ENCODE measurements around the gene ZNF516. TPM values are rescaled to one million over a fixed set of nuclear protein-coding genes. Genes with fewer than 3 reads are reported as not detected.

Gene ZNF516
- total RNA-seq, 4 donors from 2014 or later, result 34.4 to 57.3 (median 39.5) TPM

- 82 to 86% methylated on average over 16 of the region's 16 CpGs for WGBS, 2 donors
- intact Hi-C loops (cut with DNase I; ENCODE audit: low total_unique reads), result no loop called here
Measured at GRCh38 chr18:76436342-76436741, 58.7 kb downstream of the ZNF516 start.

GRCh38 chr18:76435316-76435989 is 59.6 kb downstream of the ZNF516 start:
- DNase-seq (ENCODE audit: low spot score in 2 of 2), result no peak
- WGBS, 2 donors, result 88 to 91% methylated on average over 17 of the region's 17 CpGs
- TF ChIP-seq POLR2A (IDR thresholded peaks at IDR 0.05) (no peak), CTCF (IDR thresholded peaks at IDR 0.05) (no peak)
- intact Hi-C loops (cut with DNase I; ENCODE audit: low total_unique reads), result no loop called here
- H3K4me3 ChIP-seq (ENCODE audit: low read depth, poor library complexity, severe bottlenecking), result no peak overlapping the region

More at GRCh38 chr18:76436342-76436741, 58.7 kb downstream of the ZNF516 start:
- H3K4me3 ChIP-seq (ENCODE audit: low read depth, poor library complexity, severe bottlenecking), result no peak overlapping the region
- DNase-seq (ENCODE audit: low spot score in 2 of 2), result no peak
- TF ChIP-seq POLR2A (IDR thresholded peaks at IDR 0.05) (no peak), CTCF (IDR thresholded peaks at IDR 0.05) (no peak)

- 84 to 85% methylated on average over 14 of the region's 14 CpGs for WGBS, 2 donors
- no peak overlapping the region for H3K4me3 ChIP-seq (ENCODE audit: low read depth, poor library complexity, severe bottlenecking)
- DNase-seq (ENCODE audit: low spot score in 2 of 2), result no peak
- TF ChIP-seq CTCF (IDR thresholded peaks at IDR 0.05) (no peak), POLR2A (IDR thresholded peaks at IDR 0.05) (no peak)
- intact Hi-C loops (cut with DNase I; ENCODE audit: low total_unique reads), result no loop called here
Measured at GRCh38 chr18:76434452-76434851, 60.6 kb downstream of the ZNF516 start.

- TF ChIP-seq POLR2A (IDR thresholded peaks at IDR 0.05), result no peak
- TF ChIP-seq CTCF (IDR thresholded peaks at IDR 0.05), result no peak
- no peak for DNase-seq (ENCODE audit: low spot score in 2 of 2)
- WGBS, 2 donors, result 95 to 96% methylated on average over 17 of the region's 17 CpGs
- intact Hi-C loops (cut with DNase I; ENCODE audit: low total_unique reads), result no loop called here
- no peak overlapping the region for H3K4me3 ChIP-seq (ENCODE audit: low read depth, poor library complexity, severe bottlenecking)
Measured at GRCh38 chr18:76433788-76434187, 61.3 kb downstream of the ZNF516 start.

- TF ChIP-seq POLR2A (IDR thresholded peaks at IDR 0.05), result no peak
- TF ChIP-seq CTCF (IDR thresholded peaks at IDR 0.05), result no peak
- intact Hi-C loops (cut with DNase I; ENCODE audit: low total_unique reads), result no loop called here
- H3K4me3 ChIP-seq (ENCODE audit: low read depth, poor library complexity, severe bottlenecking), result no peak overlapping the region
- DNase-seq (ENCODE audit: low spot score in 2 of 2), result no peak
- 93 to 94% methylated on average over 25 of the region's 25 CpGs for WGBS, 2 donors
Measured at GRCh38 chr18:76432970-76433767, 61.9 kb downstream of the ZNF516 start.
